HepG2 (cell line): ENCODE data around the gene AMDHD1. TPM values are rescaled to one million over a fixed set of nuclear protein-coding genes. Genes with fewer than 3 reads are reported as not detected.

ENCODE experiments used
- ATF7 ChIP-seq, 2 experiments: fragments of 450-650 bp in 1 of 2; sonication (generic) in 1 of 2; formaldehyde crosslinking in 1 of 2; IDR thresholded peaks; 2 replicates each; pipeline versions ENCODE4 v1.4.0 to v1.6.1; 2016 to 2020; ENCODE audit warnings: antibody characterized with exemption in 1 of 2, mild to moderate bottlenecking in 1 of 2, missing genetic modification reagents in 1 of 2
- ATF7-NPFF ChIP-seq: sonication (generic); formaldehyde crosslinking; IDR thresholded peaks from 2 replicates; pipeline ENCODE4 v1.8.1; 2023; ENCODE audit warnings: mild to moderate bottlenecking, low read depth, missing genetic modification reagents, moderate library complexity
- EED ChIP-seq: sonication (generic); formaldehyde crosslinking; IDR thresholded peaks from 2 replicates; pipeline ENCODE4 v1.5.0; 2020; ENCODE audit warnings: mild to moderate bottlenecking, missing genetic modification reagents
- ETV5 ChIP-seq: IDR thresholded peaks from 2 replicates; pipeline ENCODE4 v1.6.1; 2018; ENCODE audit warnings: missing biosample characterization, missing genetic modification reagents, inconsistent platforms, borderline replicate concordance
- FLYWCH1 ChIP-seq: sonication (generic); formaldehyde crosslinking; IDR thresholded peaks from 2 replicates; pipeline ENCODE4 v1.8.1; 2023; ENCODE audit warnings: mild to moderate bottlenecking, missing genetic modification reagents
- FOXJ3 ChIP-seq: sonication (generic); formaldehyde crosslinking; IDR thresholded peaks from 2 replicates; pipeline ENCODE4 v1.4.0; 2020; ENCODE audit warnings: missing genetic modification reagents, mild to moderate bottlenecking, borderline replicate concordance
- FOXO1 ChIP-seq: sonication (generic); formaldehyde crosslinking; IDR thresholded peaks from 2 replicates; pipeline ENCODE4 v1.4.0; 2020; ENCODE audit warnings: missing genetic modification reagents
- GLI4 ChIP-seq: sonication (generic); formaldehyde crosslinking; IDR thresholded peaks from 2 replicates; pipeline ENCODE4 v1.5.1; 2020; ENCODE audit warnings: missing genetic modification reagents, mild to moderate bottlenecking, moderate library complexity, borderline replicate concordance
- HHEX ChIP-seq: IDR thresholded peaks from 2 replicates; pipeline ENCODE4 v1.6.1; 2016; ENCODE audit warnings: control low read depth
- MAZ ChIP-seq, 2 experiments: sonication (generic) in 1 of 2; formaldehyde crosslinking in 1 of 2; IDR thresholded peaks; 2 replicates each; pipeline versions ENCODE4 v1.5.0 to v1.6.1; 2012 to 2020; ENCODE audit warnings: low read depth in 2 of 2, mild to moderate bottlenecking in 2 of 2, borderline replicate concordance in 1 of 2, improper control_type of control experiment in 1 of 2, low read length in 1 of 2, missing genetic modification reagents in 1 of 2, moderate library complexity in 1 of 2
- MED1 ChIP-seq: sonication (generic); formaldehyde crosslinking; IDR thresholded peaks from 2 replicates; pipeline ENCODE4 v1.4.0; 2020; ENCODE audit warnings: missing genetic modification reagents
- MIER2 ChIP-seq: IDR thresholded peaks from 2 replicates; pipeline ENCODE4 v1.6.1; 2016; ENCODE audit warnings: missing biosample characterization, missing genetic modification reagents
- MXI1 ChIP-seq: IDR thresholded peaks from 3 replicates; pipeline ENCODE4 v1.6.1; 2012; ENCODE audit warnings: low read depth, low read length, inconsistent platforms, borderline replicate concordance
- NCOR1 ChIP-seq: fragments of 200-600 bp; sonication (generic); IDR thresholded peaks from 2 replicates; pipeline ENCODE4 v1.7.0; 2017; ENCODE audit warnings: antibody characterized with exemption, low read length, borderline replicate concordance
- NFIB ChIP-seq: sonication (generic); formaldehyde crosslinking; IDR thresholded peaks from 2 replicates; pipeline ENCODE4 v1.9.0; 2021; ENCODE audit warnings: missing genetic modification reagents, mild to moderate bottlenecking, borderline replicate concordance
- PRPF4 ChIP-seq: fragments of 200-400 bp; formaldehyde crosslinking; IDR thresholded peaks from 2 replicates; pipeline ENCODE4 v1.6.1; 2016; ENCODE audit warnings: low read length, low read depth; ENCODE audit not compliant: poor library complexity, severe bottlenecking
- RNF2 ChIP-seq: fragments of 450-650 bp; conservative IDR thresholded peaks from 2 replicates; pipeline ENCODE4 v1.6.1; 2016; ENCODE audit warnings: low read depth
- SKI ChIP-seq: fragments of 450-650 bp; IDR thresholded peaks from one replicate; pipeline ENCODE4 v1.6.1; 2018; ENCODE audit warnings: mild to moderate bottlenecking; ENCODE audit not compliant: partially characterized antibody
- SOX6 ChIP-seq, 2 experiments: fragments of 450-650 bp in 1 of 2; sonication (generic) in 1 of 2; formaldehyde crosslinking in 1 of 2; IDR thresholded peaks; 2 replicates each; pipeline versions ENCODE4 v1.4.0 to v1.6.1; 2017 to 2020; ENCODE audit warnings: antibody characterized with exemption in 1 of 2, mild to moderate bottlenecking in 1 of 2, missing genetic modification reagents in 1 of 2
- TBL1XR1 ChIP-seq: fragments of 150-350 bp; IDR thresholded peaks from 2 replicates; pipeline ENCODE4 v1.6.1; 2014; ENCODE audit warnings: borderline replicate concordance, low read length; ENCODE audit not compliant: partially characterized antibody
- TOPORS ChIP-seq: sonication (generic); formaldehyde crosslinking; IDR thresholded peaks from 2 replicates; pipeline ENCODE4 v1.8.0; 2023; ENCODE audit warnings: mild to moderate bottlenecking, missing genetic modification reagents
- ZBTB20 ChIP-seq: sonication (generic); formaldehyde crosslinking; IDR thresholded peaks from 2 replicates; pipeline ENCODE4 v1.8.1; 2023; ENCODE audit warnings: missing genetic modification reagents, low read depth, mild to moderate bottlenecking, borderline replicate concordance
- ZNF12 ChIP-seq: sonication (generic); formaldehyde crosslinking; IDR thresholded peaks from 2 replicates; pipeline ENCODE4 v1.5.0; 2020; ENCODE audit warnings: missing genetic modification reagents
- ZNF205 ChIP-seq: IDR thresholded peaks from 2 replicates; pipeline ENCODE4 v1.6.1; 2018; ENCODE audit warnings: missing biosample characterization, missing genetic modification reagents
- ZNF264 ChIP-seq: sonication (generic); formaldehyde crosslinking; IDR thresholded peaks from 2 replicates; pipeline ENCODE4 v1.4.0; 2020; ENCODE audit warnings: missing genetic modification reagents
- ZNF547 ChIP-seq: sonication (generic); formaldehyde crosslinking; IDR thresholded peaks from 2 replicates; pipeline ENCODE4 v1.5.1; 2020; ENCODE audit warnings: mild to moderate bottlenecking, missing genetic modification reagents
- ZNF713 ChIP-seq: sonication (generic); formaldehyde crosslinking; IDR thresholded peaks from 2 replicates; pipeline ENCODE4 v1.4.0; 2020; ENCODE audit warnings: mild to moderate bottlenecking, missing genetic modification reagents
- polyA plus RNA-seq, 8 experiments: library from polyadenylated mRNA; depleted of rRNA in 3 of 8; stranded (reverse) in 7 of 8; unstranded in 1 of 8; fragments of >200 nt; fragmentation: Illumina TruSeq in 4 of 8; extraction: Trizol in 4 of 8; gene quantifications; 2 replicates each; pipeline versions ENCODE4 v1.2.1 to v1.2.3, GENCODE V29; 2011 to 2016; ENCODE audit warnings: low read depth in 4 of 8, missing spikeins in 1 of 8, mixed read lengths in 1 of 8; ENCODE audit not compliant: insufficient read depth in 1 of 8
- total RNA-seq, 5 experiments: library from RNA; depleted of rRNA; stranded (reverse); fragments of >200 nt; fragmentation: Illumina TruSeq; extraction: Trizol; gene quantifications; 2 replicates each; pipeline ENCODE4 v1.2.3, GENCODE V29; 2016; ENCODE audit warnings: low read depth in 1 of 5
- TF ChIP-seq, protein P1 (sequence below): sonication (generic); formaldehyde crosslinking; IDR thresholded peaks from 2 replicates; pipeline ENCODE4 v1.9.0; 2021; ENCODE audit warnings: missing genetic modification reagents, borderline replicate concordance
- TF ChIP-seq, protein P2 (sequence below): IDR thresholded peaks from 2 replicates; pipeline ENCODE4 v1.6.1; 2016
- TF ChIP-seq, protein P3 (sequence below): sonication (generic); formaldehyde crosslinking; IDR thresholded peaks from 2 replicates; pipeline ENCODE4 v1.5.0; 2020; ENCODE audit warnings: missing genetic modification reagents

The AMDHD1 gene
- total and polyA plus RNA-seq, 2 of the 13 experiments (the other 11 are each of a cell fraction or from before 2014, with no cell fraction given): 6.5 to 29.6 TPM

DNA sequence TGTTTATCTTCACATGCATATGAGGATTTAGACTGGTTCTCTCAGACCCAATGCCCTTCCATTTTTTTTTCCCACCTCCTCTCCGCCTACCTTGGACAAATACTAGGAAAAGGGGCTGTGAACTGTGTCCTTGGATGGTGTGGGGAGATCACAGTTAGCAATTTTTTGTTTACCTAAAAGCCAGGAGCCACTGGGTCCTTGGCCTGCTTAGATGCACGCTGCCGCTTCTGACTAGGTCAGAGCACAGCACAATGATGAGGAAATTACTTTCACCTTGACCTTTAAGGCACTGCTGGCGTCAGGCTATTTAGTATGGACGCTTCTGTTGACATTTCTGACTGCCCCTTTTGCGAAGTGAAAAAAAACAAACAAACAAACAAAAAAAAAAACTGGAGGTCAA is 2.6 kb upstream of the AMDHD1 start (continued):
- TF ChIP-seq MIER2 (CRISPR knock-in tag): peak; percentile 42; the same call in 1 of the 2 replicates
- TF ChIP-seq ZNF547: 0 out of 2 replicates have a peak, but pooled peaks have one; percentile 31
- TF ChIP-seq ZNF264 (CRISPR knock-in tag): peak; percentile 74; the same call in 1 of the 2 replicates
- no peak for TF ChIP-seq RNF2
- peak; percentile 96 for TF ChIP-seq HHEX (CRISPR knock-in tag)
- peak; percentile 79; the same call in 1 of the 2 replicates for TF ChIP-seq FLYWCH1 (CRISPR knock-in tag)
- TF ChIP-seq PRPF4: no peak
- 0 out of 2 replicates have a peak, but pooled peaks have one; percentile 16 for TF ChIP-seq ATF7 (IDR thresholded peaks at IDR 0.05)
- TF ChIP-seq ATF7 (CRISPR knock-in tag; IDR thresholded peaks at IDR 0.05): no peak
- peak; percentile 80 for TF ChIP-seq TBL1XR1
- TF ChIP-seq, protein P1, sequence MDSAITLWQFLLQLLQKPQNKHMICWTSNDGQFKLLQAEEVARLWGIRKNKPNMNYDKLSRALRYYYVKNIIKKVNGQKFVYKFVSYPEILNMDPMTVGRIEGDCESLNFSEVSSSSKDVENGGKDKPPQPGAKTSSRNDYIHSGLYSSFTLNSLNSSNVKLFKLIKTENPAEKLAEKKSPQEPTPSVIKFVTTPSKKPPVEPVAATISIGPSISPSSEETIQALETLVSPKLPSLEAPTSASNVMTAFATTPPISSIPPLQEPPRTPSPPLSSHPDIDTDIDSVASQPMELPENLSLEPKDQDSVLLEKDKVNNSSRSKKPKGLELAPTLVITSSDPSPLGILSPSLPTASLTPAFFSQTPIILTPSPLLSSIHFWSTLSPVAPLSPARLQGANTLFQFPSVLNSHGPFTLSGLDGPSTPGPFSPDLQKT (CRISPR knock-in tag): no peak
- TF ChIP-seq MED1 (CRISPR knock-in tag): peak; percentile 98
- TF ChIP-seq, protein P2, sequence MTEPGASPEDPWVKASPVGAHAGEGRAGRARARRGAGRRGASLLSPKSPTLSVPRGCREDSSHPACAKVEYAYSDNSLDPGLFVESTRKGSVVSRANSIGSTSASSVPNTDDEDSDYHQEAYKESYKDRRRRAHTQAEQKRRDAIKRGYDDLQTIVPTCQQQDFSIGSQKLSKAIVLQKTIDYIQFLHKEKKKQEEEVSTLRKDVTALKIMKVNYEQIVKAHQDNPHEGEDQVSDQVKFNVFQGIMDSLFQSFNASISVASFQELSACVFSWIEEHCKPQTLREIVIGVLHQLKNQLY: peak; percentile 78
- TF ChIP-seq, protein P3, sequence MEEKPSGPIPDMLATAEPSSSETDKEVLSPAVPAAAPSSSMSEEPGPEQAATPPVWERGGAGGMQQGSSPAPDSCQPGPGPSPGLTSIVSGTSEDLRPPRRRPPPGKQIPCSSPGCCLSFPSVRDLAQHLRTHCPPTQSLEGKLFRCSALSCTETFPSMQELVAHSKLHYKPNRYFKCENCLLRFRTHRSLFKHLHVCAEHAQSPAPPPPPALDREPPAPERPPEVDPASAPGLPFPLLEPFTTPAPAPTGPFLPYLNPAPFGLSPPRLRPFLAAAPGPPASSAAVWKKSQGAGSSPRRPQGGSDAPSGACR (CRISPR knock-in tag): peak; percentile 66; the same call in 1 of the 2 replicates
- no peak for TF ChIP-seq GLI4 (CRISPR knock-in tag)
- no peak; the same call in 1 of the 2 replicates for TF ChIP-seq ZNF12 (CRISPR knock-in tag)
- TF ChIP-seq FOXJ3 (CRISPR knock-in tag): peak; percentile 92
- peak; percentile 78; the same call in 1 of the 2 replicates for TF ChIP-seq ZNF205 (CRISPR knock-in tag)
- TF ChIP-seq ZNF713: no peak
- no peak for TF ChIP-seq EED (CRISPR knock-in tag)
- TF ChIP-seq MAZ (IDR thresholded peaks at IDR 0.05; ENCODE audit: borderline replicate concordance, low read depth, low read length): no peak
- TF ChIP-seq MAZ (CRISPR knock-in tag; IDR thresholded peaks at IDR 0.05; ENCODE audit: low read depth): peak; percentile 50; the same call in 1 of the 2 replicates
- peak; percentile 85; the same call in 1 of the 2 replicates for TF ChIP-seq ETV5 (CRISPR knock-in tag)
- no peak for TF ChIP-seq SOX6 (IDR thresholded peaks at IDR 0.05)
- peak; percentile 98 for TF ChIP-seq SOX6 (CRISPR knock-in tag; IDR thresholded peaks at IDR 0.05)
- TF ChIP-seq ATF7-NPFF (CRISPR knock-in tag): peak; percentile 36; the same call in 1 of the 2 replicates
- TF ChIP-seq TOPORS: peak; percentile 67; the same call in 1 of the 2 replicates
- peak; percentile 90; the same call in 1 of the 2 replicates for TF ChIP-seq NCOR1
- TF ChIP-seq FOXO1 (CRISPR knock-in tag): peak; percentile 93
- no peak for TF ChIP-seq NFIB
- TF ChIP-seq SKI: peak; percentile 94
- TF ChIP-seq ZBTB20: peak; percentile 78; the same call in 1 of the 2 replicates
- TF ChIP-seq MXI1: peak; percentile 43; the same call in 1 of the 3 replicates
